Stimulated activated naive B cell treated with anti-CD40 and anti-IgM and Interleukin-4, amounts not matched to agents 10 μg/mL and 1 μg/mL and 100 μg/mL, for 72 hours (primary cell): ENCODE results near the gene TRMT5.

Experiments used
- ATAC-seq, 2 donors: fragments of 150-1000 bp; cut with Tn5 transposase; replicated peaks; 2 replicates each; pipeline ENCODE4 v1.10.0; 2021; ENCODE audit warnings: moderate library complexity in 1 of 2
- DNase-seq: peaks from one replicate; pipeline ENCODE4 v3.0.0; 2021
- H3K27ac Mint-ChIP-seq: one replicate; pipeline ENCODE4 v1.8.0; 2022; ENCODE audit warnings: mild to moderate bottlenecking, mixed read lengths
- H3K27me3 Mint-ChIP-seq, 2 donors: one replicate each; pipeline ENCODE4 v1.8.0; 2022; ENCODE audit warnings: mixed read lengths in 2 of 2
- H3K36me3 Mint-ChIP-seq, 2 donors: one replicate each; pipeline ENCODE4 v1.8.0; 2022; ENCODE audit warnings: mixed read lengths in 2 of 2, mild to moderate bottlenecking in 1 of 2
- H3K4me1 Mint-ChIP-seq, 2 donors: one replicate each; pipeline ENCODE4 v1.8.0; 2022; ENCODE audit warnings: mixed read lengths in 2 of 2, mild to moderate bottlenecking in 1 of 2
- H3K4me3 Mint-ChIP-seq, 2 donors: one replicate each; pipeline ENCODE4 v1.8.0; 2022; ENCODE audit warnings: mild to moderate bottlenecking in 2 of 2, mixed read lengths in 2 of 2, moderate library complexity in 1 of 2
- H3K9me3 Mint-ChIP-seq, 2 donors: one replicate each; pipeline ENCODE4 v1.8.0; 2022; ENCODE audit warnings: mixed read lengths in 2 of 2, mild to moderate bottlenecking in 1 of 2

TRMT5 gene

DNA sequence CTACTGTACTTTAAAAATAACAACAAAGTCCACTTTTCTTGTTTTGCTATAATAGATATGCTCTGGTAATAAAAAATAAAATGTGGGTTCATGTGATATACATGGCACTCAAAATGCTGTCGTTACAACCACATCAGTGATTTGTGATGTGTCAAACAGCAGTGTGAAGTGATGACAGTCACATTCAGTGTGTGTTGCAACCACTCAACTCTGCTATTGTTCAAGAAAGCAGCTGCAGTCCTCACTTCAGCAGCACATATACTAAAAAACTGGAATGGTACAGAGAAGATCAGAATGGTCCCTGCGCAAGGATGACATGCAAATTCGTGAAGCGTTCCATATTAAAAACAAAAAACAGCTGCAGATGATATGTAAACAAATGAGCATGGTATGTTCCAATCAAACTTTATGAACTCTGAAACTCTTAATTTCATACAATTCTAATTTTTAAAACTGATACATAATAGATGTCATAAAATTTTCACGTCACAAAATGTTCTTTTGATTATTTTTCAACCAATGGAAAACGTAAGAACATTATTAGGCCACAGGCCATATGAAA is 6.7 kb downstream of the TRMT5 start:
- Mint-ChIP-seq H3K4me1 (peaks cover 5 to 13% of the 10 kb centered on the region in 2 donors), H3K36me3 (peaks cover 25 to 31% of the 10 kb centered on the region in 2 donors), H3K27me3 (no peaks in the 10 kb centered on the region), H3K27ac (no peak overlapping the region), H3K9me3 (no peaks in the 10 kb centered on the region), H3K4me3 (no peak overlapping the region)
- ATAC-seq (no peak), DNase-seq (no peak)

DNA sequence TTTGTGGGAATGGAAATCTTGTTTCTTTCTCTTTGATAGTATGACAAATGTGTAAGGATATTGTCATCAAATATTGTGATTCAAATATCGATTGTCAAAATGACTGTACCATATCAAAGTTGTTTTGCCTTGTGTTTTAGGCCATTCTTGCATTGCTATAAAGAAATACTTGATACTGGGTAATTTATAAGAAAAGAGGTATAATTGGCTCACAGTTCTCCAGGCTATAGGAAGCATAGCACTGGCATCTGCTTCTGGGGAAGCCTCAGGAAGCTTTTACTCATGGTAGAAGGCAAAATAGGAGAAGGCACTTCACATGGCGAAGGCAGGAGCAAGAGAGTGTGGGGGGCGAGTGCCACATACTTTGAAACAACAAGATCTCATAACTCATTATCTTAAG is 7.8 kb downstream of the TRMT5 start:
- DNase-seq (no peak), ATAC-seq (no peak)
- peaks cover 3 to 13% of the 10 kb centered on the region in 2 donors for H3K4me1 Mint-ChIP-seq
- H3K27ac Mint-ChIP-seq: no peak overlapping the region
- H3K4me3 Mint-ChIP-seq: no peak overlapping the region
- H3K27me3 Mint-ChIP-seq: no peaks in the 10 kb centered on the region
- no peaks in the 10 kb centered on the region for H3K9me3 Mint-ChIP-seq
- H3K36me3 Mint-ChIP-seq: peaks cover 25 to 31% of the 10 kb centered on the region in 2 donors

DNA sequence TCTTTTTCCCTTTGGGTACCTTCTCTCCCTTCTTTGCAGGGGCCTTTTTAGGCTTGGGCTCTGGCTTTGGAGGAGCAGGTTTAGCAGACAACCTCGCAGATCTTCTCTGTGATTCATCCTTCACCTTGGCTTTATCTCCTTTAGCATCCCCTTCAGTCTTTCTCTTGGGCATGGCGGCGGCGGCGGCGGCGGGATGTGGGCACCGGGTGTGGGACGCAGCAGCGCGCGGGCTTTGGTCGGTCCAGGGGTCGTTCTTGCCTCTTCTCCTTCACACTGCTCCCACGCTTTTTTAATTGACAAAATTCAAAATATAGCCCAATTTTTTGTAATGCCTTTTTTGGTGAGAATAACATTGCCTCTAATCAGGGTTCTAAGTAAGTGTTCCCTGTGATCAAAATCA is 8.6 kb downstream of the TRMT5 start:
- DNase-seq: no peak
- Mint-ChIP-seq H3K27ac (no peak overlapping the region), H3K27me3 (no peaks in the 10 kb centered on the region)

GRCh38 chr14:60971271-60971670 is 9.6 kb downstream of the TRMT5 start:
- Mint-ChIP-seq H3K9me3 (no peaks in the 10 kb centered on the region), H3K27ac (peak overlapping the region; percentile 47), H3K36me3 (peaks cover 19 to 20% of the 10 kb centered on the region in 2 donors), H3K4me3 (no peak overlapping the region), H3K27me3 (no peaks in the 10 kb centered on the region), H3K4me1 (peaks cover 1 to 6% of the 10 kb centered on the region in 2 donors)
- no peak for DNase-seq
- no peak for ATAC-seq

More for the DNA sequence above, 8.6 kb downstream of the TRMT5 start:
- Mint-ChIP-seq H3K4me3 (no peak overlapping the region), H3K36me3 (peaks cover 21 to 27% of the 10 kb centered on the region in 2 donors), H3K9me3 (no peaks in the 10 kb centered on the region), H3K4me1 (peaks cover 0 to 9% of the 10 kb centered on the region in 2 donors)
- no peak for ATAC-seq

DNA sequence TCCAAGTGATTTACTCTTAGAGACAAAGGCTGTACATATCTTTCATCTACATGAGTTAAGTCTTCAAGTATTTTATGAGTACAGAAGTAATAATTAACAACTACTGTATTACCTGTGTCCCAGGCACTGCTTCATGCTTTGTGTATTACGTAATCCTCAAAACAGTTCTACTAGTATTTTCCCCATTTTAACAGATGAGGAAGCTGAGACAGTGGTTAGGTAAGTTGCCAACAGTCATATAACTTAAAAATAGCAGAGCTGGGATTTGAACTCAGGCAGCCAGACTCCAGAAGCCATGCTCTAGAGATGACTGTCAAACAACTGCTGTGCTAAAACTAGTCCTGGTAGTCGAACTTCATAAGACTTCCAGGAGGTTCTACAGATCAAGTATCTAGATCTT is 10.7 kb downstream of the TRMT5 start:
- Mint-ChIP-seq H3K9me3 (no peaks in the 10 kb centered on the region), H3K36me3 (peaks cover 19 to 21% of the 10 kb centered on the region in 2 donors), H3K27ac (no peak overlapping the region), H3K4me3 (no peak overlapping the region), H3K4me1 (peaks cover 1 to 5% of the 10 kb centered on the region in 2 donors), H3K27me3 (no peaks in the 10 kb centered on the region)
- DNase-seq (no peak), ATAC-seq (no peak)

GRCh38 chr14:60968671-60969070 is 12.2 kb downstream of the TRMT5 start:
- Mint-ChIP-seq H3K4me1 (peaks cover 1 to 5% of the 10 kb centered on the region in 2 donors), H3K4me3 (no peak overlapping the region), H3K27ac (no peak overlapping the region), H3K9me3 (no peaks in the 10 kb centered on the region), H3K36me3 (peaks cover 17 to 21% of the 10 kb centered on the region in 2 donors), H3K27me3 (no peaks in the 10 kb centered on the region)
- no peak for ATAC-seq
- no peak for DNase-seq

GRCh38 chr14:60968099-60968498 is 12.8 kb downstream of the TRMT5 start:
- DNase-seq: no peak
- peaks cover 1 to 5% of the 10 kb centered on the region in 2 donors for H3K4me1 Mint-ChIP-seq
- no peak overlapping the region for H3K27ac Mint-ChIP-seq
- peaks cover 17 to 18% of the 10 kb centered on the region in 2 donors for H3K36me3 Mint-ChIP-seq
- no peaks in the 10 kb centered on the region for H3K27me3 Mint-ChIP-seq
- no peak overlapping the region for H3K4me3 Mint-ChIP-seq
- ATAC-seq: no peak
- no peaks in the 10 kb centered on the region for H3K9me3 Mint-ChIP-seq

- DNase-seq: no peak
- no peak overlapping the region for H3K27ac Mint-ChIP-seq
- no peak overlapping the region for H3K4me3 Mint-ChIP-seq
- no peaks in the 10 kb centered on the region for H3K9me3 Mint-ChIP-seq
- H3K27me3 Mint-ChIP-seq: no peaks in the 10 kb centered on the region
- H3K4me1 Mint-ChIP-seq: peaks cover 1 to 5% of the 10 kb centered on the region in 2 donors
- H3K36me3 Mint-ChIP-seq: peaks cover 6 to 15% of the 10 kb centered on the region in 2 donors
- no peak for ATAC-seq
Observed at GRCh38 chr14:60965402-60965801, 15.5 kb downstream of the TRMT5 start.

DNA sequence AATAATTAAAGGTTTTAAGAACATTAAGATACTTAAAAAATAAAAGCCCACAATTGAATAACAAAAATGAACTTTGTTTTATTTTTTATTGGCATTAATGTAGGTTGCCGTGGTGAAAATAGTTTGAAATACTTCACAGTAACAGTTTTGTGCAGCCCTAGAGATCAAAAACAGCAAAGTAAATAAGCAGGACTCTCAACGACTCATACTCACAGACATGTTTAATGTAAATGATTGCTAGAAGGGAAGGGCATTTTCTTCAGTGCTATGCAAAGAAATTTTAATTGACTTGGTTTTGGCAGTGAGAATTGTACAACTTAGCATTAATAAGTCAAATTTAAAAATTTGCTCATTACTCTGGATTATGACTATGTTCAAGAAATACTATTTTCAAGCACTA is 16.0 kb downstream of the TRMT5 start:
- Mint-ChIP-seq H3K4me1 (peaks cover 1 to 5% of the 10 kb centered on the region in 2 donors), H3K27ac (no peak overlapping the region), H3K27me3 (no peaks in the 10 kb centered on the region), H3K9me3 (no peaks in the 10 kb centered on the region), H3K4me3 (no peak overlapping the region), H3K36me3 (peaks cover 9 to 20% of the 10 kb centered on the region in 2 donors)
- no peak for DNase-seq
- no peak for ATAC-seq

DNA sequence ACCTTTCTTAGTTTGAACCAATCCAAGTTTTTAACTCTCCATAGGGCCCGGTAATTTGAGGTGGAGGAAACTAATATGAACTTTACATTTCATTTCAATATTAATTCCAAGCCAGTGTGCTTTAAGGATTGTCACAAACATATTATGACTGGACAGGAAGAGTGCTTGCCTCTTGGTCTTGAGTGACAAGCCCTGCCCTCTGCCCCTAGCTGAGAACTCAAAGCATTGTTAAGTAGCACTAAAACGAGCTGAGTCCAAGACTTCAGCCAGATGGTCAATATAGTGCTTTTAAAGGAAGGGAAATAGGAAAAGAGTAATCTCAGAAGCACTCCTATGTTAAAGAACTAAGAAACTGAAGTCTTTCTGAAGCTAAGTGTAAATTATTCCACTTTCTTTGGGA is 17.1 kb downstream of the TRMT5 start:
- peaks cover 1 to 5% of the 10 kb centered on the region in 2 donors for H3K4me1 Mint-ChIP-seq
- no peaks in the 10 kb centered on the region for H3K27me3 Mint-ChIP-seq
- H3K36me3 Mint-ChIP-seq: peaks cover 19 to 31% of the 10 kb centered on the region in 2 donors
- DNase-seq (no peak), ATAC-seq (no peak)
- H3K9me3 Mint-ChIP-seq: peaks cover 0 to 4% of the 10 kb centered on the region in 2 donors
- H3K4me3 Mint-ChIP-seq: no peak overlapping the region
- no peak overlapping the region for H3K27ac Mint-ChIP-seq

DNA sequence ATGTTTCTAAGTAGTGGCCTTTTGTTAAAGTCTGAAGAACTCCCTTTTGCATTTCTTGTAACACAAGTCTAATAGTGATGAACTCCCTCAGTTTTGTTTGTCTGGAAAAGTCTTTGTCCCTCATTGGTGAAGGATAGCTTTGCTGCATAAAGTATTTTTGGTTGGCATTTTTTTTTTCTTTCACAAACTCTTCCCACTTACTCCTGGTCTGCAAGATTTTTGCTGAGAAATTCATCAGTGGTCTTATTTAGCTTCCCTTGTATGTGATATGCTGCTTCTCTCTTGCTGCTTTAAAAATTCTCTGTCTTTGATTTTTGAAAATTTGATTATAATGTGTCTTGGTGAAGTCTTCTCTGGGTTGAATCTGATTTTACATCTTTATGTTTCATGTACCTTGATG is 22.7 kb downstream of the TRMT5 start:
- Mint-ChIP-seq H3K36me3 (peaks cover 45 to 54% of the 10 kb centered on the region in 2 donors), H3K27me3 (no peaks in the 10 kb centered on the region), H3K4me1 (no peaks in the 10 kb centered on the region), H3K9me3 (peaks cover 21 to 25% of the 10 kb centered on the region in 2 donors), H3K4me3 (no peak overlapping the region), H3K27ac (no peak overlapping the region)
- ATAC-seq (no peak), DNase-seq (no peak)

DNA sequence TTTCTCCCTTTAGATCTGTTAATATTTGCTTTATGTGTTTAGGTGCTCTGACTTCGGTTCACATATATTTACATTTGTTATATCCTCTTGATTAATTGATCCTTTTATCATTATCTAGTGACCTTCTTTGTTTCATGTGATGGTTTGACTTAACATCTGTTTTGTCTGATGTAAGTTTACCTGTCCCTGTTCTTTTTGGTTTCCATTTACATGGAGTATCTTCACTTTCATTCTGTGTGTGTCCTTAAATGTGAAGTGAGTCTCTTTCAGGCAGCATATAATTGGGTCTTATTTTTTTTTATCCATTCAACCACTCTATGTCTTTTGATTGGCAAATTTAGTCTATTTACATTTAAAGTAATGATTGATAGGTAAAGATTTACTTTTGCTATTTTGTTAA is 24.2 kb downstream of the TRMT5 start:
- Mint-ChIP-seq H3K27me3 (no peaks in the 10 kb centered on the region), H3K9me3 (peaks cover 21 to 25% of the 10 kb centered on the region in 2 donors), H3K4me3 (no peak overlapping the region), H3K27ac (no peak overlapping the region), H3K36me3 (peaks cover 45 to 54% of the 10 kb centered on the region in 2 donors), H3K4me1 (no peaks in the 10 kb centered on the region)
- DNase-seq (no peak), ATAC-seq (no peak)

- Mint-ChIP-seq H3K4me3 (no peak overlapping the region), H3K36me3 (peaks cover 43 to 51% of the 10 kb centered on the region in 2 donors), H3K4me1 (no peaks in the 10 kb centered on the region), H3K9me3 (peaks cover 21 to 25% of the 10 kb centered on the region in 2 donors), H3K27me3 (no peaks in the 10 kb centered on the region), H3K27ac (no peak overlapping the region)
- DNase-seq (no peak), ATAC-seq (no peak)
Observed at GRCh38 chr14:60956202-60956601, 24.7 kb downstream of the TRMT5 start.

DNA sequence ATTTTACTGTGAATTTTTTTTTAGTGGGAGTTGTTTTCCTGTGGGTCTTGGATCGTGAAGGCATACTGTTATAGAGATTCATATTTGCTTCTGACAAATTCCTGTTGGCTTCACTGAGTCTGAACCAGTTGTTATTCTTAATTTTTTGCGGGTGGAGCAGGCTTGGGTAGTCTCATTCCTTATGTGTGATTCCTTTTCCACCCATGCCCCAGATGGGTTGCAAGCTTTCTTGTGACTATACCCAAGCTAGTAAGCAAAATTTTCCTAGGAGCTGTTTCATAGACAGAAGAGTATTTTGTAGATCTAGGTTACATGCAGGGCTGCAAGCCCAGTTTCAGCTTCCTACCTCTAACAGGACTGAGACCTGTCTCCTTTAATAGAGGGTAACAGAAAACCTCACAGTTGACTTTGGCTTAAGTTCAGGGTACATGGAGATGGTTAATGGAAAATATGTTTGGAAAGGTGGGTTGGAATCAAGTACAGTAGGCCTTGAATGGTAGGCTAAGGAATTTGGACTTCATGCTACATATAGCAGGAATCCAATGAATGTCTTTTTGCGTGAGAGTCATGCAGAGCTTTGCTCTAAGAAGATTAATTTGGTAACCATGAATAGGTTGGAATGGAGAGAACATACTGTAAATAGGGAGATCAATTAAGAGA is 29.0 kb downstream of the TRMT5 start:
- no peak for DNase-seq
- ATAC-seq: no peak
- no peak overlapping the region for H3K27ac Mint-ChIP-seq

DNA sequence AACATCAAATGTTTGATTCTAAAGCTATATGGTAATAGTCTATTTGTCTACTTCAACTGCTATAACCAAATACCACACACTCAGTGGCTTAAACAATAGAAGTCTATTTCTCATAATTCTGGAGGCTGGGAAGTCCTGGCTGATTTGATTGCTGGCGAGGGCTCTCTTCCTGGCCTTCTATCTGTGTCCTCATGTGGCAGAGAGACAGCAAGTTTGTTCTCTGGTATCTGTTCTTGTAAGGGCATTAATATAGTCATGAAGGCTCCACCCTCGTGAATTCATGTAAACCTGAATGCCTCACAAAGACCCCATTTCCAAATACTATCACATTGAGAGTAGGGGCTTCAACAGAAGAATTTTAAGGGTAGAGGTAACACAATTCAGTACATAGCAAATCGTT is 34.1 kb downstream of the TRMT5 start:
- Mint-ChIP-seq H3K9me3 (no peaks in the 10 kb centered on the region), H3K27ac (no peak overlapping the region), H3K36me3 (peaks cover 12 to 14% of the 10 kb centered on the region in 2 donors), H3K4me1 (peaks cover 9 to 12% of the 10 kb centered on the region in 2 donors), H3K27me3 (no peaks in the 10 kb centered on the region), H3K4me3 (no peak overlapping the region)
- ATAC-seq (no peak), DNase-seq (no peak)

More for the DNA sequence above, 29.0 kb downstream of the TRMT5 start:
- H3K27me3 Mint-ChIP-seq: no peaks in the 10 kb centered on the region
- peaks cover 13 to 20% of the 10 kb centered on the region in 2 donors for H3K36me3 Mint-ChIP-seq
- peaks cover 12 to 13% of the 10 kb centered on the region in 2 donors for H3K9me3 Mint-ChIP-seq
- no peaks in the 10 kb centered on the region for H3K4me1 Mint-ChIP-seq
- no peak overlapping the region for H3K4me3 Mint-ChIP-seq
